ENCODE measurements around the gene DCTD.
"Not testable (repeated sequence)": the region's sequence is repeated elsewhere in the genome, so short reads cannot be mapped to it uniquely, and the experiment has no call there.

DCTD gene

GRCh38 chr4:182922501-182923284, 5.5 kb upstream of the DCTD start:
- DNase-seq (ENCODE audit: extremely low read depth in 1 of 2, low read depth in 1 of 2): no peak

- no peak for DNase-seq (ENCODE audit: extremely low read depth in 1 of 2, low read depth in 1 of 2)
These were observed 4.4 kb upstream of the DCTD start for GRCh38 chr4:182921608-182922007.

GRCh38 chr4:182920676-182921075, 3.5 kb upstream of the DCTD start:
- no peak for DNase-seq (ENCODE audit: extremely low read depth in 1 of 2, low read depth in 1 of 2)

GRCh38 chr4:182918791-182919302, 1.7 kb upstream of the DCTD start:
- DNase-seq (ENCODE audit: extremely low read depth in 1 of 2, low read depth in 1 of 2): peak in 1 of 2 donors; percentile 33

- DNase-seq (ENCODE audit: extremely low read depth in 1 of 2, low read depth in 1 of 2): no peak
These were observed 940 bp upstream of the DCTD start for GRCh38 chr4:182918044-182918607.

GRCh38 chr4:182916483-182917181, 554 bp downstream of the DCTD start:
- no peak for DNase-seq (ENCODE audit: extremely low read depth in 1 of 2, low read depth in 1 of 2)

- no peak for DNase-seq (ENCODE audit: extremely low read depth in 1 of 2, low read depth in 1 of 2)
These were observed 2.8 kb downstream of the DCTD start for GRCh38 chr4:182914357-182914756.

- DNase-seq (ENCODE audit: extremely low read depth in 1 of 2, low read depth in 1 of 2): no peak
These were observed 3.6 kb downstream of the DCTD start for GRCh38 chr4:182913621-182914020.

- DNase-seq (ENCODE audit: extremely low read depth in 1 of 2, low read depth in 1 of 2): no peak
These were observed 4.2 kb downstream of the DCTD start for GRCh38 chr4:182913036-182913435.

GRCh38 chr4:182908124-182908523, 9.1 kb downstream of the DCTD start:
- DNase-seq (ENCODE audit: extremely low read depth in 1 of 2, low read depth in 1 of 2): no peak

- no peak for DNase-seq (ENCODE audit: extremely low read depth in 1 of 2, low read depth in 1 of 2)
These were observed 9.8 kb downstream of the DCTD start for GRCh38 chr4:182907396-182907795.

GRCh38 chr4:182906786-182907185, 10.4 kb downstream of the DCTD start:
- DNase-seq (ENCODE audit: extremely low read depth in 1 of 2, low read depth in 1 of 2): no peak

- DNase-seq (ENCODE audit: extremely low read depth in 1 of 2, low read depth in 1 of 2): no peak
These were observed 12.1 kb downstream of the DCTD start for GRCh38 chr4:182905038-182905437.

- DNase-seq (ENCODE audit: extremely low read depth in 1 of 2, low read depth in 1 of 2): no peak
These were observed 12.9 kb downstream of the DCTD start for GRCh38 chr4:182904211-182904761.

- no peak for DNase-seq (ENCODE audit: extremely low read depth in 1 of 2, low read depth in 1 of 2)
These were observed 14.2 kb downstream of the DCTD start for GRCh38 chr4:182903013-182903412.

- DNase-seq (ENCODE audit: extremely low read depth in 1 of 2, low read depth in 1 of 2): no peak
These were observed 15.8 kb downstream of the DCTD start for GRCh38 chr4:182901337-182901736.

GRCh38 chr4:182900021-182900420, 17.2 kb downstream of the DCTD start:
- DNase-seq (ENCODE audit: extremely low read depth in 1 of 2, low read depth in 1 of 2): not testable (repeated sequence)

GRCh38 chr4:182898479-182898799, 18.7 kb downstream of the DCTD start:
- no peak for DNase-seq (ENCODE audit: extremely low read depth in 1 of 2, low read depth in 1 of 2)

GRCh38 chr4:182897601-182898478, 19.3 kb downstream of the DCTD start:
- no peak for DNase-seq (ENCODE audit: extremely low read depth in 1 of 2, low read depth in 1 of 2)

GRCh38 chr4:182896421-182896820, 20.8 kb downstream of the DCTD start:
- no peak for DNase-seq (ENCODE audit: extremely low read depth in 1 of 2, low read depth in 1 of 2)

Measured in stimulated activated CD8-positive, alpha-beta memory T cell treated with anti-CD3 and anti-CD28 coated beads, Interleukin-7, amount 100 ng/mL, for 48 hours (primary cell).